Measurements from ENCODE around the gene TARS3.

The TARS3 gene

GRCh38 chr15:101621961-101622360, 102.3 kb downstream of the TARS3 start:
- DNase-seq (ENCODE audit: low spot score): no peak

GRCh38 chr15:101620671-101621070, 103.6 kb downstream of the TARS3 start:
- DNase-seq (ENCODE audit: low spot score): no peak

- no peak for DNase-seq (ENCODE audit: low spot score)
Observed at GRCh38 chr15:101619615-101619865, 104.7 kb downstream of the TARS3 start.

- no peak for DNase-seq (ENCODE audit: low spot score)
Observed at GRCh38 chr15:101618851-101619614, 105.2 kb downstream of the TARS3 start.

- no peak for DNase-seq (ENCODE audit: low spot score)
Observed at GRCh38 chr15:101618076-101618475, 106.2 kb downstream of the TARS3 start.

GRCh38 chr15:101617390-101617965, 106.8 kb downstream of the TARS3 start:
- DNase-seq (ENCODE audit: low spot score): no peak

GRCh38 chr15:101615986-101616848, 108.1 kb downstream of the TARS3 start:
- no peak for DNase-seq (ENCODE audit: low spot score)

- no peak for DNase-seq (ENCODE audit: low spot score)
Observed at GRCh38 chr15:101615414-101615985, 108.8 kb downstream of the TARS3 start.

GRCh38 chr15:101614761-101615160, 109.5 kb downstream of the TARS3 start:
- no peak for DNase-seq (ENCODE audit: low spot score)

GRCh38 chr15:101614001-101614585, 110.2 kb downstream of the TARS3 start:
- no peak for DNase-seq (ENCODE audit: low spot score)

GRCh38 chr15:101613130-101614000, 110.9 kb downstream of the TARS3 start:
- no peak for DNase-seq (ENCODE audit: low spot score)

- no peak for DNase-seq (ENCODE audit: low spot score)
Observed at GRCh38 chr15:101612676-101613075, 111.6 kb downstream of the TARS3 start.

GRCh38 chr15:101611580-101612299, 112.5 kb downstream of the TARS3 start:
- no peak for DNase-seq (ENCODE audit: low spot score)

GRCh38 chr15:101611007-101611406, 113.3 kb downstream of the TARS3 start:
- DNase-seq (ENCODE audit: low spot score): no peak

- no peak for DNase-seq (ENCODE audit: low spot score)
Observed at GRCh38 chr15:101610611-101611000, 113.7 kb downstream of the TARS3 start.

- no peak for DNase-seq (ENCODE audit: low spot score)
Observed at GRCh38 chr15:101609742-101610610, 114.3 kb downstream of the TARS3 start.

- DNase-seq (ENCODE audit: low spot score): no peak
Observed at GRCh38 chr15:101608201-101608600, 116.1 kb downstream of the TARS3 start.

- no peak for DNase-seq (ENCODE audit: low spot score)
Observed at GRCh38 chr15:101607108-101607507, 117.2 kb downstream of the TARS3 start.

GRCh38 chr15:101604124-101604874, 120.0 kb downstream of the TARS3 start:
- no peak for DNase-seq (ENCODE audit: low spot score)
